ENCODE data around the gene CTSD.

CTSD gene

DNA sequence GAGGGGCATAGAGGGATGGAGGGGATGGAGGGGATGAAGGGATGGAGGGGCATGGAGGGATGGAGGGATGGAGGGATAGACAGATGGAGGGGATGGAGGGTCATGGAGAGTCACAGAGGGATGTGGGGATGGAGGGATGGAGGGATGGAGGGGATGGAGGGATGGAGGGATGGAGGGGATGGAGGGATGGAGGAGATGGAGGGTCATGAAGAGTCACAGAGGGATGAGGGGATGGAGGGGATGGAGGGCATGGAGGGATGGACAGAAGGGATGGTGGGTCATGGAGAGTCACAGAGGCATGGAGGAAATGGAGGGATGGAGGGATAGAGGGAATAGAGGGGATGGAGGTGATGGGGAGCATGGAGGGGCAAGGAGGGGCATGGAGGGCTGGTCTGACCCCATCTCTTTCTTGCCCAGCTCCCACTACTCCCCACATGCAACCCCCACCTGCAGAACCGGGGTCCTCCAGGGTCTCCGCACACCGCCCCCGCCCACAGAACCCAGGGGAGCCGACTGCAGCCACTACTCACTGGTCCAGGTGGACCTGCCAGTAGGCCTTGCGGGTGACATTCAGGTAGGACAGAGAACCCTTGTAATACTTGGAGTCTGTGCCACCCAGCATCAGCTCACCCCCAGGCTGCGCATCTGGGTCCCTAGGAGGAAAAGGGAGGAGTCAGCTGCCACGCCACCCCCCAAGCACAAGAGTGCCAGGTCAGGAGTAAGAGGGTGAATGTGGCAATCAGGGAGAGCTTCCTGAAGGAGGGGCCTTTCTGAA lies 9.2 kb downstream of the CTSD start:
- DNase-seq = no peak

- DNase-seq = no peak
Observed at GRCh38 chr11:1753929-1754305, 9.8 kb downstream of the CTSD start.

DNA sequence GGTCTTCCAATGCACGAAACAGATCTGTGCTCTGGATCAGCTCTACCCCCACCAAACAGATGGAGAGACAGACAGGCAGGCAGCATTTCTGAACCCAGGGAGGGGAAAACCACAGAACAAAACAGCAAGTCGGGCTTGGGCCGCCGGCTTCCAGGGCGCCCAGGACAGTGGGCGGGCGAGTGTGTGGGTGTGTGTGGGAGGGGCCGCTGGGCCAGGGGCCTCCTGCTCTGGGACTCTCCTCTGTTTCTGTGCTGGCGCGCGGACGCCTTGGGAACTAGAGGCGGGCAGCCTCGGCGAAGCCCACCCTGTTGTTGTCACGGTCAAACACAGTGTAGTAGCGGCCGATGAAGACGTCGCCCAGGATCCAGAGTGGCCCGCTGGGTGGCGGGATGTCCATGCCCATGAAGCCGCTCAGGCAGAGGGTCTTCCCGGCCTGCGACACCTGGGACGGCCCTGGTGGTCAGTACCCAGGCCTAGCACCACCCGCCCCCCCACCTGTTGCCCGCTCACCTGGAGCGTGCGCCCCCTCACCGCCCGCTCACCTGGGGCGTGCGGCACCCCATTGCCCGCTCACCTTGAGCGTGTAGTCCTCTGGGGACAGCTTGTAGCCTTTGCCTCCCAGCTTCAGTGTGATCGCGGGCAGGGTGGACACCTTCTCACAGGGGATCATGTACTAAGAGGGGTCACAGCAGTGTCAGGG lies 10.3 kb downstream of the CTSD start:
- DNase-seq = no peak

DNA sequence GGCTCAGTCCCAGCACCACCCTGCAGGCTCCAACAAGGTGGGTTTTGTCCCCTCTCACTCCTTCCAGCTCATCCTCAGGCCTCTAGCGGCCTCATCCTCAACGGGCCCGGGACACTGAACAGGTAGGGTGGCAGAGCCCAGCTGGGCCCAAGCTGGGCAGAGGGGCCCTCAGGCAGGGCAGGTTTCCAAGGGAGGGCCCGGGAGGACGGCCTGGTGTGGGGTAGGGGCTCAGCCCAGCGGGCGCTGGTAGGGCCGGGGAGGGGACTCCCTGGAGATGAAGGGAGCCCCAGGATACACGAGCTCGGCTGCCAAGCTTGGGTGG lies 10.9 kb downstream of the CTSD start:
- no peak for DNase-seq

GRCh38 chr11:1751999-1752906 lies 11.5 kb downstream of the CTSD start:
- no peak for DNase-seq

DNA sequence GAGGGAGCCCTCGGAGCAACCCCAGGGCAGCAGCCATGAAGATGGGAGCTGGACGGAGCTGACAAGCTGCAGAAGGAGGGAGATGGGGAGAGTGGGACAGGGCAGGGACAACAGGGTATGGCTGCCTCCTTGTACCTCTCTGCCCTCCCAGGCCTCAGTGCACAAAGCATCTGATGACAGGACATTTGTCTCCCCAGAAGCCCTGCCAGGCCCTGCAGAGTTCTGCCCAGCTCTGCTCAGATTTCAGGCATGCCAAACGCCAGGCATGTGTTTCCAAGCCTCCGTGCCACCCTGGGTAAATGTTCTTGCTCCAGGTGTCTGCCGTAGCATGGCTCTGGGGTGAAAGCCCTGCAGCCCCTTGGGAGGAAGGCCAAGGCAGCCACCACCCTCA lies 12.2 kb downstream of the CTSD start:
- no peak for DNase-seq

- no peak for DNase-seq
Observed at GRCh38 chr11:1750840-1751530, 12.7 kb downstream of the CTSD start.

DNA sequence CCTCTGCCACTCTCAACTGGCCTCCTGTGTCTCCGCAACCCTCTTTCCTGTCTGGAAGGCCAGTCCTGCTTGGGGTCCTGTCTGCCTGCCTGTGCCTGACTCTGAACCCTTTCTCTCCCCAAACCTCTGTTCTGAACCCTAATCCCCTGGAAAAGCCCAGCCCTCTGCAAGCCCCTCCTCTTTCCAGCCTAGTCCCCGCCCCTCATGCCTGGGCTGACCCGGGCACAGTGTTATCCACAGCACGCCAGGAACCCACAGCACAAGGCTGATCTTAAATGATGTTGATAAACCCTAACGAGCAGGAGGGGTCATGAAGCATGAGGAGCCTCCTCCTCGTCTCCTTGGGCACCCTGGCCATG lies 13.3 kb downstream of the CTSD start, which contains the start of gene IFITM10:
TSS of gene IFITM10 (minus strand) at position 115 of the 359 bp plus-strand sequence. CDS start 153 bp downstream, outside the sequence.
- DNase-seq = no peak

DNA sequence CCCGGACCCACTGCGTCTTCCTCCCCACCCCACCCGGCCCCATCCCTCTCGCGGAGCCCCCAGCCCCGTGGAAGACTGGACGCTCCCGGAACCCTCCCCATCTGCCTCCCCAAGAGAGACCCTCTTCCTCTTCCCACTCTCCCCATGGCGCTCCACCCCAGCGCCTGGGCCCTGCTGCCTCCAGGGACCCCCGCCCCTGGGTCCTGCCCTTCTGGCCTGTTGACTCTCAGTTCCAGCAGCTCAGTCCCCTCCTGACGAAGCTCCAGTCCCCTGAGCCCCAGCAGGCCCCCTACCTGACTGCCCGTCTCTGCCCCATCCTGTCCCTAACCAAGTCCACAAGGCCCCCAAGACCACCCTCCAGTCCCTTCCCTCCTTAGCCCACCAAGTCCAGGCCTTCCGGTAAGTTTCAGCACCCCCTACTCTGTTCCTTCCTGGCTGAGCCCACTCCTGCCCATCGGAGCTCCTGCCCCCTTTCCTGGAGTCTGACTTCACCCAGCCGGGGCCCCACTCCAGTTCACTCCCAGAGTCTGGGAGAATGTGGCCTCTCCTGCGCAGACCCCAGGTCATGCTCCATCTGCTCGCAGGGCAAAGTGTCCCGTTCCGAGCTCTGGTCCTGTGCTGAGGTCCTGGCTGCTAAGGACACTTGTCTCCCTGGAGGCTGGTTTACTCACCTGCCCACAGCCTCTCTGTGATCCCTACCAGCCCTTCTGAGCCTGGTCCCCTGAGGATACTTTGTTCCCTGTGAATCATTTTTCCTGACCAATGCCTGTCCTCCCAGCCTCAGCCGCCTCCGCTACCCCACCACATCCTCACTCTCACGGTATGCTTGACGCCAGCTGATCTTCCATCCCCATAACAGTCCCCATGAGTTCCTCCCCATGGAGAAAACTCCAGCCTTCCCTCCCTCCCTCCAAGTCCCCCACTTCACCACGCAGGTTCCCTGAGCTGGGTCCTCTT lies 14.1 kb downstream of the CTSD start:
- DNase-seq = no peak

DNA sequence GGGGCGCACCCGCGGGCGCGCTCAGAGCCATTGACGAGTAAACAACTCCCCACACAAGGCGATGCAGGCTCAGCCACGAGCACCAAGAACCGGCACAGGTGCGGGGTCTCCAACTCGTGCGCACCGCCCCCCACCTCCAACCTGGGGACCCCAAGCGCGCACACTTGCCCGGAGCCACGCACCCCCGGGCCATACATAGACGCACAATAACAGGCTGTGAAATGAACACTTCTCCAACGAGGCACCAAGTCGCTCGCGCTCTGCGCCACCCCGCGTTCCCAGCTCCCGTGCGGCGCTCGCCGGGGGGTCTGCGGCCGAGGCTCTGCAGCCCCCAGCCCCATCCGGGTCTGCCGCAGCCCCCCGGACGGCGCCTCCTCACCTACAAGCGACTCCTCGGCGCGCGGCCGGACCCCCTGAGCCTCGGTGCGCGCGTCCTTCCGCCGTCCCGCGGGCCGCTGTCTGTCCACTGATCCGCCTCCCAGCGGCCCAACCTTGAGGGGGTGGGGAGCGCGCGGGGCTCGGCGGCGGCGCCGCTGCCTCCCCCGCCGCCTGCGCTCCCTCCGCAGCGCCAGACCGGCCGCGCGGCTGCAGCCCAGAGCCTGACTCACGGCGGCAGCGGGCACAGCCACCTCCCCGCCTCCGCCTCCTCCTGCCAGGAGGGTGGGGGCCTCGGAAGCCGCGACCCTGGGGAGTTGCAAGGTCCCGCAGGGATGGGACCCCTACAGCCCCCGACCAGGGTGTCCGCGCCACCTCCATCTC lies 14.9 kb downstream of the CTSD start:
- DNase-seq = no peak

- peak in 1 of 2 experiments; percentile 26 for DNase-seq
Observed at GRCh38 chr11:1747753-1748635, 15.7 kb downstream of the CTSD start.

GRCh38 chr11:1746956-1747752 lies 16.6 kb downstream of the CTSD start:
- no peak for DNase-seq

DNA sequence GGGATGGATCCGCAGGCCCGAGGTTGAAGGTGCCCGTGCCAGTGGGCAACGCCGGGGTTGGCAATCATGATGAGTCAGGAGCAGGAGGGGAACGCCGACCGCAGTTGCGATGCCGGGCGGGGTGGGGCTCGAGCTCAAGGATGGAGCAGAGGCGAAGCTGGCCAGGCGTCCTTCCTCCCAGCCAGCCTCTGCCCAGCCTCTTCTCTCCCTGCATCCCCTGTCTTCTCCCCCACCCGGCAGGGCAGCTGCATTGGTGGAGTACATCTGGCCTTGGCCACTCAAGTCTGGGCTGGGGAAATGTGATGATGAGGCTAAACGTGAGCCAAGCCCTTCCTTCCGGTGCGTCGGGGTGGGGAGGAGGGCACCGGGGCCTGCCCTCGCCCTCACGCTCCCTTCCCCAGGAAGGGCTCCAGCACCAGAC lies 17.2 kb downstream of the CTSD start:
- no peak for DNase-seq

- no peak for DNase-seq
Observed at GRCh38 chr11:1745701-1746320, 17.9 kb downstream of the CTSD start.

GRCh38 chr11:1744891-1745700 lies 18.6 kb downstream of the CTSD start:
- DNase-seq = no peak

DNA sequence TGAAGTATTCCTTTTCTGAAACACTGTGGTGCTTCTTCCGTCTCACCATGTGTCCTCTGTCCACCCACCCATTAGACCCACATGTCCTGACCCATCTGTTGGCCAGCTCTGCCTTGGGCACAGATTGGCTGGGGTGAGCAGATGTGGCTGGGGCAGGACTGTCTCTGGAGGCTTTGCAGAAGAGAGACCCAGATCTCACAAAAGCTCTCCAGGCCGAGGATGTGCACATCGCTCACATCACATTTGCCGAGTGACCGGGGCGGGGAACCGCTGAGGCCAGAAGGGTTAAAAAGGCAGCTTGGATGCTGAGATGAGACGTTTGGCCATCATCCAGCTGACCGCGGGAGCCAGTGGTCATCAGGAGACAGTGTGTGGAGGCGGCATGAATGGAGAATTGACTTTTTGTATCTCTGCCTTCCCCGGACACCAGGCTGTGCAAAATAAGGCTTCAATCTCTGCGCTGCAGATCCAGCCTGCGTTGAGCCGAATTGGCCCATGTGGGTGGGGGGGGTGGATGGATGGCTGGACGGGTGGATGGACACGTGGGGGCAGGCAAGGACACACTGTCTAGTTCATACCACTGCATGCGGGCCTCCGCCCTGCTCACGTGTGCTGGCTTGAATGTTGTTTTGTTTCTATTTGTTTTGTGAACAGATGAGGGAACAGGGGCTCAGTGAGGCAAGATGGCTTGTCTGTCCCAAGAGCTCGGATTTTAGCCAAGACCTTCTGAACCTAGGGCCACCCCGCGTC lies 19.4 kb downstream of the CTSD start:
- DNase-seq = no peak

DNA sequence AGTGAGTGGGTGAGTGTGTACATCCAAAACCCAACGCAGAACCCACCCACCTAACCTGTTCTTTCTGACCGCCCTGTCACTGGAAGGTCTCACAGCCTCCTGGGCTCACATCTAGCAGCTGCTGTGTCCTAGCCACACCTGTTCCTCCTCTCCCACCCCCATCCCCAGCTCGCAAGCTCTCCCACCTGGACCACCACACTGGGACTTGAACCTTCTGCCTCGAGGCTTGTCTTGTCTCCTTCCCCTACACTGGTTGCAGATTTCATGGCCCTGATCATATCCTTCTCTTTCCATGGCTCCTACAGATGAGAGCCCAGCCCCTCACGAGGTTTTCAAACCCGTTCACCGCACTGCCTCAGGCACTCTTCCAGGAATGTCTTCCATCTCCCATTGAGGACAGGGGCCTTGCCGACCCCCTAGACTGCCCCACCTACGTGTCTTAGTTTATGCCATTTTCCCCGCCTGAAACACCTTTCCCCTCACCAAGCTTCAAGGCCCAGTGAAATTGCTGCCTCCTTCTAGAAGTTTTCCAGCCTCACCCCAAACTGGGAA lies 20.1 kb downstream of the CTSD start:
- DNase-seq = no peak
